Transverse colon (tissue), 4 donors: ENCODE data around the gene DDX49.

Experiments used
- EP300 ChIP-seq: sonication (generic); formaldehyde crosslinking; IDR thresholded peaks from one replicate; pipeline ENCODE4 v1.6.1; 2017; ENCODE audit warnings: antibody characterized with exemption, low read depth
- POLR2A ChIP-seq: fragments of 450-650 bp; IDR thresholded peaks from one replicate; pipeline ENCODE4 v1.6.1; 2016; ENCODE audit warnings: antibody characterized with exemption, mild to moderate bottlenecking, moderate library complexity
- POLR2AphosphoS5 ChIP-seq, 3 donors: sonication (generic); formaldehyde crosslinking; IDR thresholded peaks; one replicate each; pipeline ENCODE4 v1.6.1; 2016; ENCODE audit warnings: antibody characterized with exemption in 3 of 3
- TF ChIP-seq, protein P1 (sequence below), 5 experiments: fragments of 200-600 bp in 3 of 5; fragments of 450-650 bp in 2 of 5; sonication (generic) in 3 of 5; IDR thresholded peaks; 1 replicate in 2 of 5; 2 replicates in 3 of 5; pipeline ENCODE4 v1.5.1; 2016 to 2017; ENCODE audit warnings: antibody characterized with exemption in 5 of 5, inconsistent platforms in 3 of 5, mild to moderate bottlenecking in 2 of 5, moderate library complexity in 1 of 5

- TF ChIP-seq, protein P1, sequence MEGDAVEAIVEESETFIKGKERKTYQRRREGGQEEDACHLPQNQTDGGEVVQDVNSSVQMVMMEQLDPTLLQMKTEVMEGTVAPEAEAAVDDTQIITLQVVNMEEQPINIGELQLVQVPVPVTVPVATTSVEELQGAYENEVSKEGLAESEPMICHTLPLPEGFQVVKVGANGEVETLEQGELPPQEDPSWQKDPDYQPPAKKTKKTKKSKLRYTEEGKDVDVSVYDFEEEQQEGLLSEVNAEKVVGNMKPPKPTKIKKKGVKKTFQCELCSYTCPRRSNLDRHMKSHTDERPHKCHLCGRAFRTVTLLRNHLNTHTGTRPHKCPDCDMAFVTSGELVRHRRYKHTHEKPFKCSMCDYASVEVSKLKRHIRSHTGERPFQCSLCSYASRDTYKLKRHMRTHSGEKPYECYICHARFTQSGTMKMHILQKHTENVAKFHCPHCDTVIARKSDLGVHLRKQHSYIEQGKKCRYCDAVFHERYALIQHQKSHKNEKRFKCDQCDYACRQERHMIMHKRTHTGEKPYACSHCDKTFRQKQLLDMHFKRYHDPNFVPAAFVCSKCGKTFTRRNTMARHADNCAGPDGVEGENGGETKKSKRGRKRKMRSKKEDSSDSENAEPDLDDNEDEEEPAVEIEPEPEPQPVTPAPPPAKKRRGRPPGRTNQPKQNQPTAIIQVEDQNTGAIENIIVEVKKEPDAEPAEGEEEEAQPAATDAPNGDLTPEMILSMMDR (IDR thresholded peaks at IDR 0.05): no peak
- TF ChIP-seq POLR2AphosphoS5 (IDR thresholded peaks at IDR 0.05): no peak
- no peak for TF ChIP-seq POLR2A
- no peak for TF ChIP-seq EP300
Measured at GRCh38 chr19:18945297-18945696, 25.8 kb downstream of the DDX49 start.
